Tibial nerve (tissue), 4 donors: ENCODE results near the gene ECD.
"Not testable (repeated sequence)": the region's sequence is repeated elsewhere in the genome, so short reads cannot be mapped to it uniquely, and the experiment has no call there.

ENCODE experiments used
- EP300 ChIP-seq, 2 donors: sonication (generic); formaldehyde crosslinking; IDR thresholded peaks; one replicate each; pipeline ENCODE4 v1.6.1; 2017; ENCODE audit warnings: antibody characterized with exemption in 2 of 2, mild to moderate bottlenecking in 1 of 2
- POLR2A ChIP-seq, 2 donors: fragments of 450-650 bp; IDR thresholded peaks; one replicate each; pipeline ENCODE4 v1.6.1; 2017; ENCODE audit warnings: antibody characterized with exemption in 2 of 2, mild to moderate bottlenecking in 2 of 2, moderate library complexity in 2 of 2
- TF ChIP-seq, protein P1 (sequence below), 5 experiments: fragments of 200-600 bp in 3 of 5; fragments of 450-650 bp in 2 of 5; sonication (generic) in 3 of 5; IDR thresholded peaks; one replicate each; pipeline ENCODE4 v1.5.1; 2016 to 2019; ENCODE audit warnings: antibody characterized with exemption in 5 of 5, mild to moderate bottlenecking in 3 of 5, moderate library complexity in 2 of 5

DNA sequence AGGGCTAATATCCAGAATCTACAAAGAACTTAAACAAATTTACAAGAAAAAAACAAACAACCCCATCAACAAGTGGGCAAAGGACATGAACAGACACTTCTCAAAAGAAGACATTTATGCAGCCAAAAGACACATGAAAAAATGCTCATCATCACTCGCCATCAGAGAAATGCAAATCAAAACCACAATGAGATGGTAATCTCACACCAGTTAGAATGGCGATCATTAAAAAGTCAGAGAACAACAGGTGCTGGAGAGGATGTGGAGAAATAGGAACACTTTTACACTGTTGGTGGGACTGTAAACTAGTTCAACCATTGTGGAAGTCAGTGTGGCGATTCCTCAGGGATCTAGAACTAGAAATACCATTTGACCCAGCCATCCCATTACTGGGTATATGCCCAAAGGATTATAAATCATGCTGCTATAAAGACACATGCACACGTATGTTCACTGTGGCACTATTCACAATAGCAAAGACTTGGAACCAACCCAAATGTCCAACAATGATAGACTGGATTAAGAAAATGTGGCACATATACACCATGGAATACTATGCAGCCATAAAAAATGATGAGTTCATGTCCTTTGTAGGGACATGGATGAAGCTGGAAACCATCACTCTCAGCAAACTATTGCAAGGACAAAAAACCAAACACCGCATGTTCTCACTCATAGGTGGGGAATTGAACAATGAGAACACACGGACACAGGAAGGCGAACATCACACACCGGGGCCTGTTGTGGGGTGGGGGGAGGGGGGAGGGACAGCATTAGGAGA, 17.0 kb downstream of the ECD start:
- not testable (repeated sequence) for TF ChIP-seq POLR2A, EP300 (IDR thresholded peaks at IDR 0.05)
- TF ChIP-seq, protein P1, sequence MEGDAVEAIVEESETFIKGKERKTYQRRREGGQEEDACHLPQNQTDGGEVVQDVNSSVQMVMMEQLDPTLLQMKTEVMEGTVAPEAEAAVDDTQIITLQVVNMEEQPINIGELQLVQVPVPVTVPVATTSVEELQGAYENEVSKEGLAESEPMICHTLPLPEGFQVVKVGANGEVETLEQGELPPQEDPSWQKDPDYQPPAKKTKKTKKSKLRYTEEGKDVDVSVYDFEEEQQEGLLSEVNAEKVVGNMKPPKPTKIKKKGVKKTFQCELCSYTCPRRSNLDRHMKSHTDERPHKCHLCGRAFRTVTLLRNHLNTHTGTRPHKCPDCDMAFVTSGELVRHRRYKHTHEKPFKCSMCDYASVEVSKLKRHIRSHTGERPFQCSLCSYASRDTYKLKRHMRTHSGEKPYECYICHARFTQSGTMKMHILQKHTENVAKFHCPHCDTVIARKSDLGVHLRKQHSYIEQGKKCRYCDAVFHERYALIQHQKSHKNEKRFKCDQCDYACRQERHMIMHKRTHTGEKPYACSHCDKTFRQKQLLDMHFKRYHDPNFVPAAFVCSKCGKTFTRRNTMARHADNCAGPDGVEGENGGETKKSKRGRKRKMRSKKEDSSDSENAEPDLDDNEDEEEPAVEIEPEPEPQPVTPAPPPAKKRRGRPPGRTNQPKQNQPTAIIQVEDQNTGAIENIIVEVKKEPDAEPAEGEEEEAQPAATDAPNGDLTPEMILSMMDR (IDR thresholded peaks at IDR 0.05) = not testable (repeated sequence)
